Activated naive CD4-positive, alpha-beta T cell treated with Interleukin-2 at 50 U/mL for 16 hours (primary cell): ENCODE measurements around the gene ZNRD2.
A peak's percentile ranks its signal among the peaks of the same experiment; 100 is the strongest.

Source experiments
- DNase-seq: peaks from one replicate; pipeline ENCODE4 v3.0.0-alpha.2; 2020

The ZNRD2 gene

GRCh38 chr11:65611758-65612603, 41.7 kb downstream of the ZNRD2 start:
- no peak for DNase-seq

- DNase-seq = no peak
These were observed 42.4 kb downstream of the ZNRD2 start for GRCh38 chr11:65612691-65613090.

- DNase-seq = peak; percentile 15
These were observed 43.0 kb downstream of the ZNRD2 start for GRCh38 chr11:65613091-65613928.

GRCh38 chr11:65615229-65615949, 45.1 kb downstream of the ZNRD2 start, which contains the start of gene PCNX3:
TSS of gene PCNX3 (plus strand) at chr11:65615776. CDS start at chr11:65616312, 536 bp downstream.
- peak; percentile 100 for DNase-seq

- no peak for DNase-seq
These were observed 45.8 kb downstream of the ZNRD2 start for GRCh38 chr11:65615950-65616574.

- peak; percentile 19 for DNase-seq
These were observed 46.3 kb downstream of the ZNRD2 start for GRCh38 chr11:65616575-65617001.

GRCh38 chr11:65617136-65617850, 47.0 kb downstream of the ZNRD2 start:
- DNase-seq = no peak

- DNase-seq = no peak
These were observed 47.9 kb downstream of the ZNRD2 start for GRCh38 chr11:65617990-65618751.

- DNase-seq = no peak
These were observed 48.5 kb downstream of the ZNRD2 start for GRCh38 chr11:65618763-65619162.

GRCh38 chr11:65619281-65619928, 49.1 kb downstream of the ZNRD2 start:
- no peak for DNase-seq

- DNase-seq = no peak
These were observed 50.4 kb downstream of the ZNRD2 start for GRCh38 chr11:65620666-65621065.

GRCh38 chr11:65621460-65621859, 51.2 kb downstream of the ZNRD2 start:
- no peak for DNase-seq
